Keratinocyte (primary cell): ENCODE data around the gene COX4I1.

Source experiments
- EZH2 ChIP-seq: IDR thresholded peaks from one replicate; pipeline ENCODE4 v1.6.1; 2012; ENCODE audit warnings: inconsistent platforms, mild to moderate bottlenecking, low read length, moderate library complexity
- TF ChIP-seq, protein P1 (sequence below), 3 experiments: IDR thresholded peaks in 1 of 3; conservative IDR thresholded peaks in 1 of 3; optimal IDR thresholded peaks in 1 of 3; 2 replicates in 2 of 3; 3 replicates in 1 of 3; pipeline versions ENCODE3 to v1.5.1; 2011; ENCODE audit warnings: low read length in 3 of 3, mild to moderate bottlenecking in 3 of 3, moderate library complexity in 2 of 3, control low read depth in 1 of 3, inconsistent platforms in 1 of 3; ENCODE audit not compliant: insufficient read depth in 2 of 3; ENCODE audit errors: extremely low read depth in 1 of 3

DNA sequence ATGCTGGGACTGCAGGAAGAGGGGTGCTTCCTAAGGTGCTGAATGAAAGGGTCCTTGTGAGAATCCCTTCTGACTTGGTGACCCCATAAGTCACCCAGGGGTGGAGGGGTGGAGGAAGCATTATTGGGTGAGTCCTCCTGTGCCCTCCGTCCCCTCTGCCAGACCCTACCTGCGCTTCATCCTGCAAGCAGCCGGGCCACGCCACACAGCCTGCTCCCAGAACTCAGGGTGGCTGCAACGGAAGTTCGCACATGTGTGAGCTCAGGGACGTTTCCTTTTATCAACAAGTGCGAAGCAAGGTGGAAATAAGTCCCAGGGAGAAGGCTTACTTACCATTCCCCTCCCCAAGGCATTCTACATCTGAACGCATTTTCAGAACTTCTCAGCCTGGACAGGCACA lies 40.9 kb downstream of the COX4I1 start:
- TF ChIP-seq, protein P1, sequence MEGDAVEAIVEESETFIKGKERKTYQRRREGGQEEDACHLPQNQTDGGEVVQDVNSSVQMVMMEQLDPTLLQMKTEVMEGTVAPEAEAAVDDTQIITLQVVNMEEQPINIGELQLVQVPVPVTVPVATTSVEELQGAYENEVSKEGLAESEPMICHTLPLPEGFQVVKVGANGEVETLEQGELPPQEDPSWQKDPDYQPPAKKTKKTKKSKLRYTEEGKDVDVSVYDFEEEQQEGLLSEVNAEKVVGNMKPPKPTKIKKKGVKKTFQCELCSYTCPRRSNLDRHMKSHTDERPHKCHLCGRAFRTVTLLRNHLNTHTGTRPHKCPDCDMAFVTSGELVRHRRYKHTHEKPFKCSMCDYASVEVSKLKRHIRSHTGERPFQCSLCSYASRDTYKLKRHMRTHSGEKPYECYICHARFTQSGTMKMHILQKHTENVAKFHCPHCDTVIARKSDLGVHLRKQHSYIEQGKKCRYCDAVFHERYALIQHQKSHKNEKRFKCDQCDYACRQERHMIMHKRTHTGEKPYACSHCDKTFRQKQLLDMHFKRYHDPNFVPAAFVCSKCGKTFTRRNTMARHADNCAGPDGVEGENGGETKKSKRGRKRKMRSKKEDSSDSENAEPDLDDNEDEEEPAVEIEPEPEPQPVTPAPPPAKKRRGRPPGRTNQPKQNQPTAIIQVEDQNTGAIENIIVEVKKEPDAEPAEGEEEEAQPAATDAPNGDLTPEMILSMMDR (optimal IDR thresholded peaks at IDR 0.05 in 1 of 3, IDR thresholded peaks at IDR 0.05 in 1 of 3, conservative IDR thresholded peaks at IDR 0.05 in 1 of 3; ENCODE audit: extremely low read depth in 1 of 3, insufficient read depth in 2 of 3, low read length in 3 of 3) = no peak
- TF ChIP-seq EZH2 = no peak
